NCI-H2227 treated with DMSO at 0.1 percent for 48 hours (cell line): ENCODE results near the gene SKA3.

ENCODE experiments used
- DNase-seq: peaks from one replicate; lab custom pipeline; 2025; lab: John Stamatoyannopoulos, UW

Gene SKA3

DNA sequence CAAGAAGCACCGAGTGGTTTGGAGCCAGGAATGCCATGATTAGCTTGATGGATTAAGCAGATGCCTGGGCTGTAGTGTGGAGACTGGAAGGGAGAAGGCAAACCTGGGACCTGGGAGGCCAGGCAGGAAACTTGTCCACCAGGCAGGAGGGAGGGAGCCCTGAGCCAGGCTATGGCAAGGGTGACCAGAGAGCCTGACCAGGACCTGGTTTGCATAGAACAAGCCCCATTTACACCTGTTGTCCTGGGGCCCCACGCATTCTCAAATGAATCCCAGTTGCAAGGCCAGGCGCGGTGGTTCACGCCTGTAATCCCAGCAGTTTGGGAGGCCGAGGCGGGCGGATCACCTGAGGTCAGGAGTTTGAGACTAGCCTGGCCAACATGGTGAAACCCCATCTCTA, 64.8 kb downstream of the SKA3 start:
- DNase-seq: no peak

GRCh38 chr13:21109168-21109567, 67.2 kb downstream of the SKA3 start:
- DNase-seq: no peak

- DNase-seq: no peak
These were observed 70.3 kb downstream of the SKA3 start for GRCh38 chr13:21106089-21106488.

GRCh38 chr13:21104199-21105019, 71.9 kb downstream of the SKA3 start:
- no peak for DNase-seq
